Lower lobe of right lung (tissue), 2 donors: ENCODE data around the gene ASPM. TPM values are rescaled to one million over a fixed set of nuclear protein-coding genes. Genes with fewer than 3 reads are reported as not detected.
"Not testable (repeated sequence)": the region's sequence is repeated elsewhere in the genome, so short reads cannot be mapped to it uniquely, and the experiment has no call there.

Experiments
- ATAC-seq, 2 donors: fragments of 200-7000 bp; cut with Tn5 transposase; one replicate each; pipeline ENCODE4 v1.9.1; 2020 to 2022; ENCODE audit warnings: mild to moderate bottlenecking in 2 of 2, moderate library complexity in 2 of 2
- DNase-seq: peaks from one replicate; pipeline ENCODE4 v3.0.0-alpha.2; 2020
- H3K27ac ChIP-seq: fragments of 200-600 bp; one replicate; pipeline ENCODE4 v1.8.0; 2022
- H3K27me3 ChIP-seq: fragments of 200-600 bp; one replicate; pipeline ENCODE4 v1.8.0; 2022; ENCODE audit warnings: low read depth
- H3K36me3 ChIP-seq: fragments of 200-600 bp; one replicate; pipeline ENCODE4 v1.8.0; 2022; ENCODE audit warnings: mild to moderate bottlenecking
- H3K4me1 ChIP-seq: fragments of 200-600 bp; one replicate; pipeline ENCODE4 v1.8.0; 2022
- H3K4me3 ChIP-seq: fragments of 200-600 bp; one replicate; pipeline ENCODE4 v1.8.0; 2022; ENCODE audit warnings: mild to moderate bottlenecking
- H3K9me3 ChIP-seq: fragments of 200-600 bp; one replicate; pipeline ENCODE4 v1.8.0; 2022
- CTCF ChIP-seq: fragments of 200-600 bp; IDR thresholded peaks from one replicate; pipeline ENCODE4 v1.8.0; 2022; ENCODE audit warnings: antibody characterized with exemption, mild to moderate bottlenecking
- intact Hi-C: fragments of 100-400 bp; cut with DNase I; formaldehyde crosslinking; loops from one replicate; pipeline ENCODE4 v1.11.0; 2022
- total RNA-seq: library from RNA; stranded (reverse); fragmentation: NEBNext Ultra II Directional; extraction: Animal tissue kit (Norgen Biotek cat#: 25700); gene quantifications from one replicate; pipeline ENCODE4 v1.2.1, GENCODE V29; 2021
- donor health status: DM: no; HTN: yes; CAD: no; lungs with severe emphysema.

The ASPM gene
- total RNA-seq, 1 donor from 2014 or later: 1.6 TPM

GRCh38 chr1:197041486-197042353 is 104.7 kb downstream of the ASPM start:
- intact Hi-C loops: no loop called here
- Histone ChIP-seq H3K36me3 (no peaks in the 10 kb centered on the region), H3K27ac (no peak overlapping the region), H3K4me3 (no peak overlapping the region), H3K4me1 (no peaks in the 10 kb centered on the region), H3K9me3 (no peaks in the 10 kb centered on the region), H3K27me3 (no peaks in the 10 kb centered on the region)
- DNase-seq (no peak), ATAC-seq (no peak)
- TF ChIP-seq CTCF: no peak

GRCh38 chr1:197036861-197037260 is 109.6 kb downstream of the ASPM start:
- no peaks in the 10 kb centered on the region for H3K9me3 ChIP-seq

GRCh38 chr1:197034631-197035339 is 111.7 kb downstream of the ASPM start:
- H3K36me3 ChIP-seq, H3K4me1 ChIP-seq, ATAC-seq, intact Hi-C loops, DNase-seq, H3K27me3 ChIP-seq, H3K9me3 ChIP-seq, H3K27ac ChIP-seq, H3K4me3 ChIP-seq: not testable (repeated sequence)

More at GRCh38 chr1:197036861-197037260, 109.6 kb downstream of the ASPM start:
- no peaks in the 10 kb centered on the region for H3K36me3 ChIP-seq
- H3K4me1 ChIP-seq: no peaks in the 10 kb centered on the region
- no peak overlapping the region for H3K27ac ChIP-seq
- H3K27me3 ChIP-seq: no peaks in the 10 kb centered on the region
- DNase-seq (no peak), ATAC-seq (no peak)
- no peak overlapping the region for H3K4me3 ChIP-seq
- intact Hi-C loops: no loop called here
- TF ChIP-seq CTCF: no peak

Other genes with a start within 250 kb of the ASPM start
- not detected for gene CFHR2, start 202.9 kb downstream of the ASPM start, total RNA-seq
- not detected for gene CFHR5, start 169.1 kb downstream of the ASPM start, total RNA-seq
- not detected for gene F13B, start 79.4 kb downstream of the ASPM start, total RNA-seq
- 14.2 TPM for gene ZBTB41, start 54.6 kb upstream of the ASPM start, total RNA-seq
- gene CRB1, start 121.6 kb upstream of the ASPM start, total RNA-seq: 0.77 TPM